CD4-positive, alpha-beta T cell treated with Interleukin-21 for 1 hour (primary cell): Measurements from ENCODE around the gene CENPM.

Experiments
- DNase-seq: peaks from one replicate; pipeline ENCODE4 v3.0.0-alpha.2; 2020

The CENPM gene

DNA sequence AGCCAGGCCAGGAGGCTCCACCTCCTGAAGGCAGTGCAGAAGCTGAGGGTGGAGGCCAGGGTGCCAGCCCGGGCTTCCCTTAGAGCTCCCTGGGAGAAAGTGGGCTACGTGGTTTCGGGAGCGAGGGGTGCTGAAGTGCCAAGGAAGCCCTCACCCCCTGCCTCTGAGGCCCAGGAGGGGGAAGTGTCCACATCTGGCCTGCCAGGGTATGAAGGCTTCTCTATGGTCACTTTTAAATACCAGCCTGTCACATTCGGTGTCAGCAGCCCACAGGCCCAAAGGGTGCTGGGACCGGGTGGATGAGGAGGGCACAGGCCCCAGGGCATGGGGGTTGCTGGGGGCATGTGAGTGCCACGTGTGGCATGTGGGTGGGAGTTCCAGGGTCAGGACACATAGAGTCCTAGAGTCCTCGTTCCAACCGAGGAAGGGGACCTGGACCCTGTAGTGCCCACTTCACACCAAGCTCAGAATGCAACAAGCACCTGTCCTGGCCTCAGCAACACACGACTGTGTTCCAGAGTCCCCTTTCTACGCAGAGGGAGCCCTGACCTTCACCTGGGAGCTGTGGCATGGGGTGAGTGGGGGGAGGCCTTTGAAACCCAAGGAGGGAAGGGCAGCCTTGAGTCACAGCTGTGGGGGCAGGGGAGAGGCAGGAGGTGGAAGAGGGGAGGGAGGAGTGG is 33.8 kb downstream of the CENPM start:
- DNase-seq, result no peak

DNA sequence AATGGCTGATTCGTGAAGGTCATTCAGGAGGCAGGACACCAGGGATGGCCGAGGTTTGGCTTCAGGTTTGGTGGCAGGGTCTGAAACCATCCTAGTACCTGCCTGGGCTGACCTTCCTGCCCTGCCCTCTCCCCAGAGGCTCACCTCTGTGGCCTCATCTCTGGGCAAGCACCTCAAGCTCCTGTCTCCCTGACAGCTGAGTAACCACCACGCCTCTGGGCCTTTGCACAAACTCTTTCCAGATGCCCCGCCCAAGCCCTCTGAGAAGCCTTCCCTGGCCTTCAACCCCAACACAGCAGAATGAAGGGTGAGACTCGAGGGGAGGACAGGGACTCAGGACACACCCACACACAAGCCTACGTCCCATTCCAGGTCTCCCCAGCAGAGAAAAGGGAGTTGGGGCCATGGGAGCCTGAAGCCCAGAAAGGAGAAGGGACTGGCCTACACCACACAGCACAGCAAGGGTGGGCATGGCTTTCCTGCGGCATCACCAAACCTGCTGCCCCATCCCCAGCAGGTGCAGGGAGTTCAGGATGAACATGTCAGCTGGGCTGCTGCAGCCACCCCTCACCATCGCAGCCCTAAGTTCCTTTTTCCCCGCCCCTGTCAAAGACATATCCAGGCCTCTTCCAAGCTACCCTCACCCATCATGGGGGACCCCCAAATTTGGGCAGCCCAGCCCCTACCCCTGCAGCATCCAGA is 34.5 kb downstream of the CENPM start:
- no peak for DNase-seq

DNA sequence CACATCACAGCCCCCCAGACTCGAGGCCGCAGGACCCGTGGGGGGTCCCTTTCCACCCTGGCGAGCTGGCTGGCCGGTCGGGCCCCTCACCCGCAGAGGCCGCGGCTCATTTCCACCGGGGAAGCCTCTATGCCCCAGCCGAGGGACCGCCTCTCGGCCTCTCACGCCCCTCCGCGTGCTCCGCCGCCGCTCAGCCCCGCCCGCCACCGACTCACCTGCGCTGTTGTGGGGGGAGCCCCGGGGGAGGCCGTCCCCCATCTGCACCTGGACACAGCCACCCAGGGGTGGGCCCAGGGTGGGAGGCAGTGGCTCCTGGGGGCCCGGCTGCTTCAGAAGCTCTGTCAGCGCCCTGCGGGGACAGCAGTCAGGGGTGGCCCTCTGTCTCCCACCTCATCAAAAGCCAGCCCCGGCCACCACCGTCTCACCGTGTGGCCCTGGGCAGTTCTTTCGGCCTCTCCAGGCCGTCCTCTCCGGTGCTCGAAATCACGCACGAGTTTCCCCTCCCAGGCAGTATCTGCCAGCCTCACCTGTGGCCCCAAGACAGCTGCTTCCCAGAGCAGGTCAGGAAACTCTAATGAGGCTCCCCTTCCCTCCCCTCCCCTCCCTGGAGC is 35.8 kb downstream of the CENPM start:
- DNase-seq, result peak; percentile 25

DNA sequence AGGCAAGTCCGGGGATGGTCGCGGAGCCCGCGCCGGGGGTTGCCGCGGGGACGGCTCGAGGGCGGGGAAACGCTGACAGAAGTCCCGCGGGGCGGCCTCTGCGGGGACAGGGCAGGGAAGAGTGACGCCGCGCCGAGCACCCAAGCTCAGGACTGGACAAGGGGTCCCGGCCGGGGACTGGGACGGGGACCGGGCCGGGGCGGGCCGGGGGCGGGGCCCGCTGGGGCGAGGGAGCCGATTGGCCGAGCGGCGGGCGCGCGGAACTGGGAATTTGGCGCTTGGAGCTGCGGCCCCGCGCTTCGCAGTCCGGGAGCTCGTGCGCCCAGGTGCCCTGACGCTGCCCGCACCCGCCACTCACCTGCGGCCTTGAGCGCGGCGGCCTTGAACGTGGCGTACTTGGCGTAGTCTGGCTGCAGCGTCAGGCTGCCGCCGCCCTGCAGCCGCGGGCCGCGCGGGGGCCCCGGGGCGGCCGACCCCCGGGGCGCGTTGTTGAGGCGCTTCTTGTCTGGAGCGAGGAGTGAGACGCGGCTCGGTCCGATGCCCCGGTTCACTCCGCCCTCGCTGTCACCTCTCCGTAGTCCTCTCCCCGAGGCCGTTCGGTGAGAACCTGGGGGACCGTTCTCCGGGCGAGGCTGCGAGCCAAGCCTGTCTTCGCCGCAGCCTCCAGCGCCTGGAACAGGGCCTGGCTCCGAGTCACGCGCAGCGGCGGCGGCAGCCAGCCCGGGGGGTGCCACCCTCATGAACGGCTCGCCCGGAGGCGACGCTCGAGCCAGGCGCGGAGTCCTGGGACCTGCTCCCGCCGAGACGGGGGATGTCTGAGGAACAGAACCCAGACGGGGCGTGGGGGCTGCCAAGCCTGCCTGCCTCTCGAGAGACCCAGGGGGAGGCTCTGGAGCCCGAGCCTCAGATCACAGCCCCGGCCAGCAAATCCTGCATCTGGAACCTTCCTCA is 36.6 kb downstream of the CENPM start:
- DNase-seq, result peak; percentile 22

DNA sequence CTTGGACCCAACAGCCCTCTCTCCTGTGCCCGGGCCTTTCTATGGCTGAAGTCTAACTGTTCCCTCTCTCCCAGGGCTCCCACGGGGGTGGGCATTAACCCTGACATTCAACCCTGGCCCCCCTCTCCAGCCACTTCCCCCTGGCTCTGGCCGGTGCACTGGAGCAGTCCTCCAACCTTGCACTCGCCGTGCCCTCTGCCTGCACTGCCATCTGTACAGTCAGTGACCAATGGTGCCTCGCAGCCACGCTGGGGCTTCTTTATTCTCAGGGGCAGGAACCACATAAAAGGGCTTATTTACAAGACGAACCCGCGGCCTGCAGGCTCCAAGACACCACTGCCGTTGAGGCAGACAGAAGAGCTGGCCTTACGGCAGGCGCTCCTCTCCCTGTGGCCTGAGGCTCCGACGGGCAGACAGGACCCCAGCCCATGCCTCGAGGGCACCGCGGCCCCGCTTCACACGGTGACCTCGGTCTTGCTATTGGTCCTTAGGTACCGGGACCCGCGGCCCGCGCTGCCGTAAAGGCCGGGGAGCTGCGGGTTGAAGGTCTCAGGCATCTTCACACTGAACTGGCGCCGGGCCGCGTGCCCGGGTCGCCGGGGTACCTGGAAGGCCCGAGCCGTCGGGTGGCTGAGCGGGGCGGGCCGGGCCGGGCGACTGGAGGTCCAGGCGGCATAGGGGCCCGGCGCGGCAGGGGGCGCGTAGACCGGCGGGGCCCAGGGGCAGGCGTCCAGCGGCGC is 37.5 kb downstream of the CENPM start:
- no peak for DNase-seq

DNA sequence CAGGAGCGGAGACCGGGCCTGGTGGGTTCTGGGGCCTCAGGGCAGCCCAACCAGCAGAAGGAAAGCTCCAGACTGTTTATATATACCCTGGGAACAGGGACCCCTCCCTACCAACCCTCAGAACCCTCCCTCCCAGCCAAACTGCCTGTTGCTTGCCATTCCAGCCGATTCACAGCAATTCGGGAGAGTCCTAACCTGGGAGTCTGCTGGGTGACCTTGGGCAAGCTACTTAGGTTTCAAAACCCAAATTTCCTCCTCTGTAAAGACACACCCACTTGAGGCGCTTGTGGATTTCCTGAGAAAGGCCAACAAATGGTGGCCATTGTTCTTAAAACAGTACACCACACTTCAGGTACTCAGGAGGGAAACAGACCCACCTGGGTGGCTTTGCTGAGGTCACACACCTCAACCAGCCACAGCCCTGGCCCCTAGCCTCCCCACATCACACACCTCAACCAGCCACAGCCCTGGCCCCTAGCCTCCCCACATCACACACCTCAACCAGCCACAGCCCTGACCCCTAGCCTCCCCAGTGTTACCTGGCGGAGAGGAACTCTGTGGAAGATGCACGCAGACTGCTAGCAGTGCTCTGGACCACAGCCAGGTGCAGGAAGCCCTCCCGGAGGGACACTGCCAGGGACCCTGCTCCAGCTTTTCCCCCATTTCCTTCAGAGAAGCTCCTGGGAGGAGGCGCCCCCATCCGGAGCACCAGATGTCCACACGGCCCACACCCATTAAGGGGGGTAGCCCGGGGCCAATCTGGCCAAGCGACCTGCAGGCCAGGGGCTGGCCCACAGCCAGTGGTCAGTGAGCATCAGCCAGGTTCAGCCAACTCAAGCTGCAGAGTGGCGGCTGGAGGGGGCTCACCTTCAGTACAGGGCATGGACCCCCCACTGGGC is 38.3 kb downstream of the CENPM start:
- peak; percentile 55 for DNase-seq

DNA sequence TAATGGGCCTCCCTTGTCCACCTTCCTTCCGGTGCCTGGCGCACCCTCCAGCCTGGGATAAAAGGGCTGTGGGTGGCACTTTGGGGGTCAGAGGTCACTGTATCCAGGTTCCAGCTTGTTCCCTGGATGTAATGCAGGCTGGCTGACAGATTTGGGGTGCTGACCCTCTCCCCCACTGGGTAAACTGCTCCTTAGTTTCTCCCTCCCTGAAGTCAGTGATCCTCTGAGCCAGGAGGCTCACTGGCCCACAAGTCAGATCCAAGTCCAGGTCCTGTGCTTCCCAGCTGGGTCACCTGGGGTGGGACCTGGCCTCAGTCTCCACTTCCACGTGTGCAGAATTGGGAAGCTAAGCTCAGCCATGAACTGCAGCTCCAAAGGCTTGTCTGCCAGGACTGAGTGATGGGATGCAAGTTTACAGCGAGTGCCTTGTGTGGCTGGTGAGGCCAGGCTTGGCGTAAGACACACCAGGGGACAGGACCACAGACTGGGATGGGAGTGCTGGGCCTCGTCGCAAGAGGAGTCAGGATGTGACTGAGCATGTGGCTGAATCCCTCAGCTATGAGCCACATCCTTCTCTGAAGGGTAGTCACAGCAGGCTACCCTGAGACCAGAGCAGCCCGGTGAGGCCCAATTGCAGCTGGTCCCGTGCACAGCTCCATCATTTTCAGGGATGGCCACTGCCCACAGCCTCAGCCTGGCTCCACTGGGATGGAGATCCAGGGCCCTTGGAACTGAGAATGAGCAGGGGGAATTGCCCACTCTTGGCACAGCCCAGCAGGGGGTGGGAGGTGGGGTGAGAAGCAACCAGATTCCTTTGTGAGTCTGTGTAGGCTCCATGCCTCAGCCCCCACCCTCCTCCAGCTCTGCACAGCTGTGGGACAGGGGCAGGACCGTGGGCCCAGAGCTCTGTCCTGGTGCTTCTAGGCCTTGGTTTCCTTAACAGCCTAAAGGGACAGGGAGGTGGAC is 39.2 kb downstream of the CENPM start:
- no peak for DNase-seq

DNA sequence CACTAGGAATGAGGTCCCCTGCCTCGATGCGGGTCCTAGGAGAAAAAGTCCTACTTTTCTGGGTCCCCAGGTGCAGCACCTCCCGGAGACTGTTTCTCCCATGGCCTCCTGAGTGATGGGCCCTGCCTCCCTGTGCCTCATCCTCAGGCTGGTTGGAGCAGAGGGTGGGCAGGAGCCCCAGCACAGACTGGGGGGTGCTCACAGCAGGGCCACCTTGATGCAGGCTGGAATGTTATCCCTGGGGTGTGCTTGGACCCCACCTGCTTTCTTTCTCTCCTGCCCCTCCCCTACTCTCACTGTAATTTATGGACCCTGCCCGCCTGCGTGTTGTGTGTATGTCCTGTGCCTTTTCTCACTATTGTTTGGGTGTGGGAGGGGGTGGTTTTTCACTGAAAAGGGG is 40.1 kb downstream of the CENPM start:
- DNase-seq, result no peak

DNA sequence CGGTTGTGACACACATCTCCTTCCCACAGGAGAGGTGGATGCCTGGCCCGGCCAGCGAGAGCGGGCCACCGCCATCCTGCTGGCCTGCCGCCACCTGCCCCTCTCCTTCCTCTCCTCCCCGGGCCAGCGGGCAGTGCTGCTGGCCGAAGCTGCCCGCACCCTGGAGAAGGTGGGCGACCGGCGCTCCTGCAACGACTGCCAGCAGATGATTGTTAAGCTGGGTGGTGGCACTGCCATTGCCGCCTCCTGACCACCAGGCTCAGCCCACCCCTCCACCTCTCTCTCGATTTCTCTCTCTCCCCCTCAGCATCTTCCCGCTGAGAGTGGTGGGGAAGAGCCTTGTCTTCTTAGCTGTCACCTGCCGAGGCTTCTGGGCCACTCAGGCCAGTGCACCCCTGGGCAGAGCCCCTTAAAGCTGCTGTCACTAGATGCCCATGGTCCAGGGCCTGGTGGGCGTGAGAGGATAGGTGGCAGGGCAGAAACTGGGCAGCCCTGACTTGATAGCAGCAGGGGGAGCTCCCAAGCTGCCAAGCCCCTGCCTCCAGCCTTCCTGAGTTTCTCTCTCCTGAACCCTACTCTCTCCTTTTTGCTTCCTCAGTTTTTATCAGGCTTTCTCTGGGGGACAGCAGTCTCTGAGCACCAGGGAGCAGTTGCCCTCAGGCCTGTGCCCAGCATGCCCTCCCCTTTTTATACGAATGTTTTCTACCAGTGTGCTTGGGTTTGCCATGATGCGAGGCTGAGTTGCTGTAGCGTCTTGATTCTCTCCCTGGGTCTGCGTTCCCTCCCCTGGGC is 41.3 kb downstream of the CENPM start:
- DNase-seq, result no peak

DNA sequence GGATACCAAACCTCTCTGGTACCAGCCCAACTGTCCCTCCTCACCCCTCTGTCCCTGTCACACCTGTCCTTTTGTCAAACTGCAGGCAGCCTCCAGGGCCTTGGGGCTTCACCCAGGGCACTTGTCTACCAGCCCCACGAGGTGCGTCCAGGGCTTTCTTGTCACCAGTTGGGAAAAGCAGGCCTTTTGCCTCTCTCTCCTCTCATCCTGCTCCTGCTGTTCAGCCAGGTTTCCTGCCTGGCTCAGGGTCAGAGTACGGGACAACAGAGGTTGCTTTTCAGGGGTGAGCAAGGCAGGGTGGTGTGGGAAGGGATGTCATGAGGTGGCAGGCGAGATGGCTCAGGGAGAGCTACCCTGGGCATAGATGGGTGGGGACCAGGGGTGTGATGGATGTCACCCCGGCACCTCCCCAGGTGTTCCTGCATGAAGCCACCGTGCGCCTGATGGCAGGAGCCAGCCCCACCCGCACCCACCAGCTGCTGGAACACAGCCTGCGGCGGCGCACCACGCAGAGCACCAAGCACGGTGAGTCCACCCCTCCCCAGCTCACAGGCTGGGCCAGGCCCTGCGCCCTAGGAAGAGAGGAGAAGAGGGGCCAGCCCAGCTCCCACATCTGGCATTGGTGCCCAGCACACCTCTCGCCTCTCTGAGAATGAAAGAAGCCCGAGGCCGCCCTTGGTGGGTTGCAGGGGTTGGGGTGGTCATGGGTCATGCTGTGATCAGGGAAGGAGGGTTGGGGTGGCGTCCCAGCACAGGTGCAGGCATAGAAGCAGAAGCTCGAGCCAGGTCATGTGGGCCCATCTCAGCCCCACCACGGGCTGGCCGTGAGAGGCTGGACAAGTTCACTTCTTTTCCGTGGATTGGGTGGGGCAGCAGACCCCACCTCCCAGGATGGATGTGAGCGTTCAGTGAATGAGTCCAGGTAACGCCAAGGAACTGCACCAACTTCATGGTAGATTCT is 42.2 kb downstream of the CENPM start:
- DNase-seq, result no peak

DNA sequence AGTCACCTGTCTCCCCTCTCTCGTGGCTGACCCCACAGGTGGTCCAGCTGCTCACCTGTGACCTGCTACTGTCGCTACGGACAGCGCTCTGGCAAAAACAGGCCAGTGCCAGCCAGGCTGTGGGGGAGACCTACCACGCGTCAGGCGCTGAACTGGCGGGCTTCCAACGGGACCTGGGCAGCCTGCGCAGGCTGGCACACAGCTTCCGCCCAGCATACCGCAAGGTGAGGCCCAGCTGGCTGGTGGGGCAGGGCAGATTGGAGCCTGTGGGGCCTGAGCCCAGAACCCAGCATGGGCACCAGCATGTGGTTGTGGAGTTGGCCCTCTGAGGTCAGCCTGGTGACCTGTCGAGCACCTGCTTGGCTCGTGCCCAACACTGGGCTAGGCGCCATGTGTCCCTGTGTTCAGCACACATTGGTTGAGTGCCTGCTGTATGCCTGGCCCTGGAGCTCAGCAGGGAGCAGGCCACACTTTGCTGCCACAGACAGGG is 44.0 kb downstream of the CENPM start:
- no peak for DNase-seq

DNA sequence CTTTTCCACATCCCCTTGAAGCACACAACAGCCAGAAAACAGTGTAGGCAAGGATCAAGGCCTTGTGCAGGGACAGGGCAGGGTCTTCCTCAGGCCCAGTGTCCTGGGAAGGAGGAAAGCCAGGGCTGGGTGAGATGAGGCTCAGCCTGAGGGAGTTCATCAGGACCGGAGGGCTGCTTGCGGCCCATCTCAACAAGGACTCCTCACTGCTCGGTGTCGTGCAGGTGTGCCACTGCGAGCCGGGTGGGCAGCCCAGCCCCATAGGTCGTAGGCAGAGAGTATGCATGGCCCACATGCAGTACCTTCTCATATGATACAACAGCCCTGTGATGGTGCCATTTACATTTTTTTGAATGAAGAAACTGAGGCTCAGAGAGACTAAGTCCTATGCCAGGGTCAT is 44.9 kb downstream of the CENPM start:
- no peak for DNase-seq

DNA sequence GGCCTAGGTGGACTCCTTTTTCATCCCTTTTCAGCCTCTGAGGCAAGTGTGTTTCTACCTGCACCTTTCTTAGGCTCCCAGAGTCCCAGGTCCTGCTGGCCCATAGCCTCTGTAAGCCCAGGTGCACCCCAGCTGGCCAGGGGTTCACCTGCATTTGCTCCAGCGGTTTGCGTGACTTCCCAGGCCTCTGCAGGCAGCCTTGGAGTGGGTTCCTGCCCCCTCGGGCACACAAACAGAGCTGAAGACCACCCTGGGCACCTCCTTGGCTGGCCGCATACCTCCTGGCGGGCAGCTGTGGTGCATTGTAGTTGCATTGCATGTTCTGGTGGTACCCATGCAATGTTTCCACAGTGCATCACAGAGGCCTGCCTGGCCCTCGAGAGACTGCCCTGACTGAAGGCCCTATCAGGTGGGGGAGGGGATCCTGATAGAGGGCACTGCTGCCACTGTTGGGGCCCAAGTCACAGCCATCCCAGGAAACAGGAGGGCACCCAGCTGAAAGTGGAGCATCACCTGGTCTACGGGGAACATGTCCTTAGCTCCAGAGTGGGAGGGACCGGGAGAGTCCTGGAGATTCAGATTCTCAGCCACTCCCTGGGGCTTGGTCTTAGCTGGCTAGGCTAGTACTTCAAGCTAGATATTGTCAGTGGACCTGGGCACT is 46.2 kb downstream of the CENPM start:
- DNase-seq, result no peak

DNA sequence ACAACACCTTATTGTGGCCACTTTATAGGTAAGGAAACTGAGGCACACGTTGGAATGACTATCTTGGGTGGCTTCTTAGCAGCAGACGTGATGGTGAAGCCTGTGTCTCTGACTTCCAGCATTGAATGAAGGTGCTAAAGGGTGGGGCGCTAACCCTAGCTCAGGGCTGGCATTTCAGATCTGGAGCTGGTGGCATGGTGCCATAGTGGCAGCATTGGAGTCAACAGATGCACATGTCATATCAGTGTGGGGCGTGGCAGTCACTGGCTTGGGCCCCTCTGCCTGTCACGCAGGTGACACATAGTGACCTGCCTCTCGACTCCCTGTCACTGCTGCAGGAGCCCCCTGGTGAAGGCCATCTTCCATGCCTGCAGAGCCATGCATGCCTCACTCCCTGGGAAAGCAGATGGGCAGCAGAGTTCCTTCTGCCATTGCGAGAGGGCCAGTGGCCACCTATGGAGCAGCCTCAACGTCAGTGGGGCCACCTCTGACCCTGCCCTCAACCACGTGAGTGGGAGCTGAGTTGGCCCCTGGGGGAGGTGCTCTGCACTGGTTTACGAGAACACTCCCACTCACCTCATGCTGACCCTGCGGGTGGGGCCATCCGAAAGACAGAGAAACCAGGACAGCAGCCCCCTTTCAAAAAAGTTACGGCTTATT is 46.8 kb downstream of the CENPM start:
- no peak for DNase-seq

DNA sequence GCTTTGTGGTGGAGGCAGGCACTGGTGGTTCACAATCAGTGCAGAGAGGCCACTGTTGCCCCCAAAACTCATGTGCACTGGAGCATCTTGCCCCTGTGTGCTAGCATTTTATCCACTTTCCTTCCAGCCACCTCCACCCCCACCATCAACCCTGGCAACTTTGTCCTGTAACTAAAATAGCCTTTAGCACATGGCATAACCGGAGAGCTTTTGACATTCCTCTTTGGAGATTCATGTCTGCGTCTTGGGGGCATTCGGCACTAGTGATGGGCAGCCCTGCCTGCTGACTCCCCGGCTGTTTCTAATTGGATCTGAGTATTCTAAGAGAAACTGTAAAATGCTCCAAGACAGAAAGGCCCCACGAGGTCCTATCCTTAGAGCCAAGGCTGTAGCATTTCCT is 47.8 kb downstream of the CENPM start:
- DNase-seq, result no peak

DNA sequence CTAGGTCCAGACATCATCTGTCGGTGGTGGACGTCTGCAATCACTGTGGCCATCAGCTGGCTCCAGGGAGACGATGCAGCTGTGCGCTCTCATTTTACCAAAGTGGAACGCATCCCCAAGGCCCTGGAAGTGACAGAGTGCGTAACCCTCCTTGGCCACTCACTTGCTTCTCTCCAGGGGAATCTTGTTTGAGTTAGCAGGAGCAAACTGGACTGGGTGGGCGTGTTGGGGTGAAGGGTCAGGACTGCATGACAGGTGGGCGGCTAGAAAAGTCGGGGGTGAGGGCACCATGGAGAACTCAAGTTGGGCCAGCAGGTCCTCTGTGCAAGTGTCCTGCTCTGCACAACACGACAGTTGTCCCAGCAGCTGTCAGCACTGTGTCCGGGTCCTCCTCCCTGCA is 48.3 kb downstream of the CENPM start:
- DNase-seq, result no peak
